NCI-H1417 (cell line): ENCODE measurements around the gene IFI44L.

Source experiments
- DNase-seq, 3 experiments: peaks; one replicate each; lab custom pipeline; 2025; lab: John Stamatoyannopoulos, UW

Gene IFI44L

GRCh38 chr1:78641558-78641957, 21.3 kb downstream of the IFI44L start:
- no peak for DNase-seq

- DNase-seq: no peak
Observed at GRCh38 chr1:78645723-78646122, 25.5 kb downstream of the IFI44L start.

GRCh38 chr1:78647238-78647637, 27.0 kb downstream of the IFI44L start:
- no peak for DNase-seq

DNA sequence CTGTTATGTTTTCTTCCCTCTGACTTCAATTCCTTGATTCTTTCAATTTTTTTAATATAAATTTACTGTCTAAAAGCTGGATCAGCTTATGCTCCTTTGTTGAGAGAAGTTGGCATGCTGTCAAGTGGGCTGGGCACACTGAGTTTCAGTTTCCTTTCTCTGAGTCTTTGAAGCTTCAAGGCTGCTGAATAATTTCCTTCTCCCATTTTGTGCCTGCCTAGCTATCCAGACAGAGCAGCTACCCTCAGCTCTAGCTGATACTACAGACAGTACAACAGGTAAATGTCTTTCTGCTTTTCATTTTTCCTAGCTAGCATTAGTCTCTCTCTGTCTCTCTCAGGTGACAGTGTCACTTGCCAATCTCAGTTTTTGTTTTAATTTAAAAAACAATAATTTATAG, 29.4 kb downstream of the IFI44L start, which contains the start of gene IFI44:
Gene IFI44, plus strand, starts transcription at position 204 of the 400 bp plus-strand sequence. CDS start 365 bp downstream, outside the sequence.
- peak in 2 of 3 experiments; percentile 3 to 15 for DNase-seq

- no peak for DNase-seq
Observed at GRCh38 chr1:78650114-78650660, 29.9 kb downstream of the IFI44L start.

GRCh38 chr1:78651241-78651640, 31.0 kb downstream of the IFI44L start:
- no peak for DNase-seq

GRCh38 chr1:78652019-78652560, 31.8 kb downstream of the IFI44L start:
- DNase-seq: no peak

GRCh38 chr1:78658901-78659300, 38.7 kb downstream of the IFI44L start:
- DNase-seq: no peak

- DNase-seq: no peak
Observed at GRCh38 chr1:78663923-78664322, 43.7 kb downstream of the IFI44L start.

- no peak for DNase-seq
Observed at GRCh38 chr1:78664763-78665162, 44.5 kb downstream of the IFI44L start.

DNA sequence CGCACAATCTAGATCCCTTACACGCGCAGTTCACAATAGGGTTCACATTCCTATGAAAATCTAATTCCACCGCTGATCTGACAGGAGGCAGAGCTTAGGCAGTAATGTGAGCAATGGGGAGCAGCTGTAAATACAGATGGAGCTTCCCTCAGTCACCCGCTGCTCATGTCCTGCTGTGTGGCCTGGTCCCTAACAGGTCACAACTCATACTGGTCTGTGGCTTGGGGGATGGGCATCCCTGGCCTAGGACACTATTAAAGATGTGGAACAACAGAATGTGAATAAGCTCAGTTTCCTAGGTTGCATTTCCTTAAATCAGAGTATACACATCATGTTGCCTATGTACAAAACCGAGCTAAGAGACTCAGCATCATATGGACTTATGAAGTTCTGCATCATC, 45.6 kb downstream of the IFI44L start:
- DNase-seq: no peak

DNA sequence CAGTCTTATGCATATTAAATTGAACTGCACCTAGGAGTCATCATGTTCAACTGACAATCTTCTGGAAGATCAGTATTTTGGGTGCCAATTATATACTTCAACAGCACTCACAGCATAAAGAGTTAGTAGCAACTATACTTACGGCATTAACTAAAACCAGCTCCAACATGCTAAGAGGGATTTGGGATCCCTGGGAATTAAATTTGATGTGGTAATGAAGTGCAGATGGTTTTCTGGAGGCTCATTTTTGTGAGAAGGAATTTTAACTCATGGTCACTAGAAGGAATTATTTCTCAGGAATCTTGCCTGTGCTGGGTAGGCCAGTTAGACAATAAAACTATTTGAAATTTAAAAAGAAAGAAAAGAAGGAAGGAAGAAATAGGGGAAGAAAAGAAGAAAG, 47.7 kb downstream of the IFI44L start:
- no peak for DNase-seq

DNA sequence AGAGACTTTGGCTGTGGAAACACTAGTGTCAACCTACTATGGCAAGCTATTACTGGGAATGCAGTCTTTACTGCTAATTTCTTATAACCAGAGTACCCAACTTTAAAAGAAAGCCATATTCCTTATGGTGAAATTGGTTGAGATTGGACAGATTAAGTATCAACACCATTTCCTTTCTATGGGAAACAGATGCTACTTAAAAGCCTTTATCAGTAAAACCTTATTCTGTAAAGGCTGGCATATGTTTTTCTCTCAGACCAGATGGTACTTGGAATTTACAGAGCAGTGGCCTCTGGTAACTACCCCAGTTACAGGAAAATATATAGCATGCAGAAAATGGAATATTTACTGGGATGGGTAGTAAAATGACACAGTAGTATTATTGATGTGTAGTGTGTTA, 48.2 kb downstream of the IFI44L start:
- no peak for DNase-seq

- no peak for DNase-seq
Observed at GRCh38 chr1:78672428-78672827, 52.2 kb downstream of the IFI44L start.

DNA sequence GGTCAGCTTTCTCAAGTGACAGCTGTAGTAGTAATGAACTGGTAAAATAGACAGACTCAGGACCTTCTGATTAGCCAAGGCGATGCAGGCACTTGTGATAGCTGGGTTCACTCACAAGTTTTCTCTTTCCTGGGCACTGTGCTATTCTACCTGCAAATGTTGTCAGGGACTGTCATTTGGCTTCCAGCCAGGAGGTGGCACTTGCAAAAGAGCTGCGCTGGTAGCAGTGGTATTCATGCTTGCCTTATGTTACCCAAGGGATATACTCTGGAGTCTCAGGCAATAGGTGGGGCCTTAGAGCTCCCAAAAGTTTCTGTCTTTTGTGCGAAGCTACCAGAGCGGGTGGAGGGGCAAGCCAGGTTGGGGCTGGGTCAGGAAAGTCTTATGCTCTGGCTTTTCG, 52.9 kb downstream of the IFI44L start:
- peak in 2 of 3 experiments; percentile 2 to 7 for DNase-seq

GRCh38 chr1:78676347-78676982, 56.2 kb downstream of the IFI44L start:
- DNase-seq: peak; percentile 14 to 71 (median 41)

DNA sequence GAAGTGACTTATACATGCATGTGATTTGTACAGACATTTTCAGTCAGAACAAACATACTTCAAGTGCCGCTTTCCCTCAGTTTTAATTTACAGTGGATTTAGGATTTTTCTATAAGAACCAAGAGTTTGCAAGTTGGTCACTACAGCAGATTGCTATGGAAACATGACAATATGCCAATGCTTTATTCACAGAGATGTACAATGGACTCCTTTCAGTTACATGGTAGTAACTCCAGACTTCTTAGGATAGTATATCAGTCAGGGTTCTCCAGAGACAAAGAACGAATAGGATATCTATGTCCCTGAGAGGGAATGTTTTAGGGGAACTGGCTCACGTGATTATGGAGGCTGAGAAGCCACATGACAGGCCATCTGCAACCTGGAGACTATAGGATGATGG, 56.7 kb downstream of the IFI44L start:
- no peak for DNase-seq

DNA sequence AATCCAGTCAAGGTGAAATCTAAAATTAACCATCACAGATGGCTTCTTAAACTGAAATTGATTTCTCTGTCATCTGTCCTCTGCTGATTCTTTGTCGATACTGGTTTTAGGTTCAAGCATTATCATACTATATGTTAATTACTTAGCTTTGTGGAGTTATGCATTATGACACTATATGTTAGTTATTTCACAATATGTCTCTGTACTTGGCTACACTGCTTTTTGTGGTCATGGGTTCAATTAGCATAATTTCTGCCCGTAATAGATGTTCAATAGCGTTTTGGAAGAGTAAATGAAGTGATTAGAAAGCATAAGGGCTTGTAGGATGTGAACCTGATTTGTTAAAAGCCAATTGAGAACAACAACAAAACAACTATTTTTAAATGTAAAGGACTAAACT, 57.5 kb downstream of the IFI44L start:
- DNase-seq: no peak

DNA sequence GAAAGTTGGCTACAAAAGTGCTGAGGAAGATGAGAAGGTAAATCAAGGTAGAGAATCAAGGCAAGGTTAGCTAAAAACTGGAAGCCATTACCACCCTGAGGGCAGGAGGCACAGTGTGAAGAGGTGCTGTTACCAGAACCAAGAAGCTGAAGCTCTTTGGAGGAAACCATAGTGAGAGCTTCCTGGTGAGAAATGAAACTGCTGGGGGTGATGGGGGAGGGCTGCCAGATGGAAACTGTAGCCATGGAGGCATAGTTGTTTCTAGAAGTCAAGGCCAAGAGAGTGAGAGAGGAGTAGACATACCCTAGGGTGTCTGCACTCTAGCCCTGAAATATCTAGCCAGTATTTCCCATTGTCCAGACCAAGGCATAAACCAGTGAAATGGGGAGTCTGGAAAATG, 58.1 kb downstream of the IFI44L start:
- no peak for DNase-seq

DNA sequence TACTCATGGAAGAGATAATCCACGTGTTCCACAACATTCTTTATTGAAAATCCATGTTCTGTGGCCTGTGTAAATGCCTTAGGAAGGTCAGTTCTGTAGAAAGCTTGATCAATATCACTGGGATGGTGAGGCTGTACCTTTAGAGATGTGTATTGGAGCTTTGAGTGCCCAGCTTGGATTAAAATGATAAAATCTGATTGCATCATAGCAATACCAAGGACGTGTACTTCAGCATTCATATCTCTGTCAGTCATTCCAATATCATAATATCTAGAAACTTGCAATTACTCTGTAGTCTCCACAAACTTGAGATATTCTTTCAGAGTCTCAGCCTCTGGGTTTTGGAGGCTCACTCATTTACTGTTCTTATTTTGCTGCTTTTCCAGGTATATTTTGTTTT, 61.0 kb downstream of the IFI44L start:
- no peak for DNase-seq

DNA sequence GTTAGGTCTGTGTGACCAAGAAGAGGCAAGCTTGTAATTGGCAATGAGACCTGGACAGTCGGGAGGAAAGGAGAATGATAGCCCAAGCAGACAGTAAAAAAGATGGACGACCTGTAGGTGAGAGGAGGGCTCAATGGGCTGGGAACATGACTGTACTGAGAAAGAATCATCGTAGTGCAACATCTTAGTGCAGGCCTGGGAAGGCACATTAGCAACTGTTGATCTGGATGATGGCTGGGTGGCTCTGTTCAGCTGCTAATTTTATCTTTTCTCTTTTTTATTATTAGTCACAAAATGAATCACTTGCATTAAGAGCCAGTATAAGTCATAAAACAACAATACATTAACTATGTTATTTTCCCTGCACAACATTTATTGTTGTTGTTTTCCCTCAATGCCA, 62.2 kb downstream of the IFI44L start:
- no peak for DNase-seq

DNA sequence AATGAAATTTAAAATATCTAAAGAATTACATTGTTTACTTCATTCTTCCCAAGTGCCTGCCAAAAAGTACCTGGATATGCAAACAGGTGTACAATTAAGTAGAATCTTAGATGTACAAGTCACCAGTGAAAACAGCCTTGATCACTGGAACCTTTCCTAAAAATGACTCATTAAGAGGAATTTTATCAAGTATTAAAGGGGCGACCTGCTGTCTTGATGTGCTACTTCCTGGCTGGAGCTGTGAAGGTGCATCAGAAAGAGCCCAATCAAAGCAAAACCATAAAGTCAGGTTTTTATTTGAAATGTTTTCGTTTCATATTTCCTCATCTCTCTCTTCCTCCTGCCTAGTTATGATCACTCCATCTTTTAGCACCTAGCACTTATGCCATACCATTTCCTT, 62.8 kb downstream of the IFI44L start:
- no peak for DNase-seq

DNA sequence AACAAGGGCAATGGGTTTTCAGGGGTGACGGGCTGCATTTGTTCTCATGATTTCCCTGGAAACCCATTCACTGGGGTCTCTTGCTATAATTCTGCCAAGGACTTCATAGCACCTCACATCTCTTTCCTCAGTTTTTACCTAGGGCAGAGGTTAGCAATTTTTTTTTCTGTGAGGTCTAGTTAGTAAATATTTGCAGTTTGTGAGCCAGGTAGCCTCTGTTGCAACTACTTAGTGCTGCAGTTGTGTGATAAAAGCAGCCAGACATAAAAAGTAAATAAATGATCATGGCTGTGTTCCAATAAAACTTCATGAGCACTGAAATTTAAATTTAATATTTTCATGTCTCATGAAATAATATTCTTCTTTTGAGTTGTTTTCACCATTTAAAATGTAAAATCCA, 67.1 kb downstream of the IFI44L start:
- no peak for DNase-seq

DNA sequence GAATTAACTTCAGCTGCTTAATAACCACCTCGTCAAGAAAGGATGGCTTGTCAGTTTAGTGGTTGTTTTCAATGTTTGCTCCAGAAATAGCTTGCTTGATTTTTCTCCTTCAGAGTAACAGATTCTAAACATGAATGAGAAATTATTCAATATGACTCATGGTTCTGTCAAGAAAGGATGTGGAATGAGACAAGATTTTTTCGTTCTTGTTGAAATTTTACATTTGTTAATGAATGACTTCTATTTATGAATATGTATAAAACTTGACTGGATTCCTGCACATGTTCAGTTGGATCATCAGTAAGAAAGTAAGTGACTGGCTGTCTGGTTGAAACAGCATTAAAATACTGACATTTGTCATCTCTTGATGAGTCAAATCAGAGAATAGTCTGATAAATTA, 67.7 kb downstream of the IFI44L start:
- no peak for DNase-seq
